Adrenal gland (tissue), 5 donors: Measurements from ENCODE around the gene CNTLN.

Experiments
- CTCF ChIP-seq, 6 experiments: fragments of 450-650 bp in 4 of 6; fragments of 200-600 bp in 2 of 6; sonication (generic) in 1 of 6; IDR thresholded peaks; 1 replicate in 5 of 6; 2 replicates in 1 of 6; pipeline versions ENCODE4 v1.5.1 to v1.8.0; 2016 to 2021; ENCODE audit warnings: antibody characterized with exemption in 6 of 6, mild to moderate bottlenecking in 2 of 6, moderate library complexity in 1 of 6
- POLR2A ChIP-seq, 2 donors: fragments of 450-650 bp; IDR thresholded peaks; one replicate each; pipeline ENCODE4 v1.6.1; 2017; ENCODE audit warnings: antibody characterized with exemption in 2 of 2, mild to moderate bottlenecking in 2 of 2, moderate library complexity in 1 of 2
- donor health status: DM: no; HTN: no; CAD: no.

GRCh38 chr9:17219261-17219660, 84.4 kb downstream of the CNTLN start:
- TF ChIP-seq CTCF (IDR thresholded peaks at IDR 0.05) (peak in 4 of 6 experiments; percentile 15 to 36 (median 26)), POLR2A (IDR thresholded peaks at IDR 0.05) (no peak)
